DND-41 (cell line): ENCODE data around the gene KLK3.

Source experiments
- EZH2 ChIP-seq: IDR thresholded peaks from 3 replicates; pipeline ENCODE4 v1.6.1; 2012; ENCODE audit warnings: borderline replicate concordance, low read depth, mild to moderate bottlenecking, moderate library complexity, low read length, inconsistent platforms; ENCODE audit not compliant: severe bottlenecking
- TF ChIP-seq, protein P1 (sequence below): IDR thresholded peaks from 2 replicates; pipeline ENCODE4 v1.5.1; 2012; ENCODE audit warnings: borderline replicate concordance, low read length, moderate library complexity, mild to moderate bottlenecking; ENCODE audit not compliant: poor library complexity, severe bottlenecking; ENCODE audit errors: extremely low read depth

DNA sequence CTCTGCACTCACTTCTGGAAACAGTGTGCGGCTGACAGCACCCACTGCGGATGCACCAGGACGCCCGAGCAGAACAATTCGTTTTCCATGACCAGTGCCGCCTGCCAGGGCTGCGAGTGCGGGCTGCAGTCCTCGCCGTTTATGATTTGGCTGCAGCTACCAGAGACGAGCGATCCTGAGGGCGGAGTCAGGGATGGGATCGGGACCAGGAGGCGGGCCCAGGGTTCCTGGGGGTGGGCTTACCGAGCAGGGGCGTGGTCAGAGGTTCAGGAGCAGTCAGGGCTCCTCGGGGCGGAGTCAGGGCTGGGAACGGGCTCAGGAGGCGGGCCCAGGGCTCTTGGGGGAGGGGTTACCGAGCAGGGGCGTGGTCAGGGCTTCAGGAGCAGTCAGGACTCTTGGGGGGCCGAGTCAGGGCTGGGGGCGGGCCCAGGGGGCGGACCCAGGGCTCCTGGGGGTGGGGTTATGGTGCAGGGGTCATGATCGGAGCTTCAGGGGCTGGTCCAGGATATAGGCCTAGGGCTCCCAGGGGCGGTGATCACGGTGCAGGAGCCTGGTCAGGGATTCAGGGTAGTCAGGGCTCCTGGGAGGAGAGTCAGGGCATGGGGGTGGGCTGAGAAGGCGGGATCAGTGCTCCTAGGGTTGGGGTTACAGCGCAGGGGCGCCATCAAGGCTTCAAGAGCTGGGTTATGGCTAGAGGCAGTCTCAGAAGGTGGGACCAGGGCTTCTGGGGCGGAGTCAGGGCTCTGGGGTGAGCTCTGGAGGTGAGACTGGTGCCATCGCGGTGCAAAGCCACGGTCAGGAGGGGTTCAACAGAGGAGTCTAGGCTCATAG lies 54.7 kb downstream of the KLK3 start:
- TF ChIP-seq, protein P1, sequence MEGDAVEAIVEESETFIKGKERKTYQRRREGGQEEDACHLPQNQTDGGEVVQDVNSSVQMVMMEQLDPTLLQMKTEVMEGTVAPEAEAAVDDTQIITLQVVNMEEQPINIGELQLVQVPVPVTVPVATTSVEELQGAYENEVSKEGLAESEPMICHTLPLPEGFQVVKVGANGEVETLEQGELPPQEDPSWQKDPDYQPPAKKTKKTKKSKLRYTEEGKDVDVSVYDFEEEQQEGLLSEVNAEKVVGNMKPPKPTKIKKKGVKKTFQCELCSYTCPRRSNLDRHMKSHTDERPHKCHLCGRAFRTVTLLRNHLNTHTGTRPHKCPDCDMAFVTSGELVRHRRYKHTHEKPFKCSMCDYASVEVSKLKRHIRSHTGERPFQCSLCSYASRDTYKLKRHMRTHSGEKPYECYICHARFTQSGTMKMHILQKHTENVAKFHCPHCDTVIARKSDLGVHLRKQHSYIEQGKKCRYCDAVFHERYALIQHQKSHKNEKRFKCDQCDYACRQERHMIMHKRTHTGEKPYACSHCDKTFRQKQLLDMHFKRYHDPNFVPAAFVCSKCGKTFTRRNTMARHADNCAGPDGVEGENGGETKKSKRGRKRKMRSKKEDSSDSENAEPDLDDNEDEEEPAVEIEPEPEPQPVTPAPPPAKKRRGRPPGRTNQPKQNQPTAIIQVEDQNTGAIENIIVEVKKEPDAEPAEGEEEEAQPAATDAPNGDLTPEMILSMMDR: no peak
- no peak for TF ChIP-seq EZH2
